Ovary (tissue), 9 donors: ENCODE results near the gene DOHH. TPM values are rescaled to one million over a fixed set of nuclear protein-coding genes. Genes with fewer than 3 reads are reported as not detected.
A peak's percentile ranks its signal among the peaks of the same experiment; 100 is the strongest.

ENCODE experiments used
- DNase-seq, 5 donors: peaks; one replicate each; pipeline ENCODE4 v3.0.0-alpha.2; 2019 to 2020
- H3K27ac ChIP-seq, 2 donors: fragments of 200-600 bp; one replicate each; pipeline versions ENCODE4 v1.5.1 to v1.8.0; 2019 to 2022
- H3K27me3 ChIP-seq: fragments of 200-600 bp; one replicate; pipeline ENCODE4 v1.8.0; 2022
- H3K36me3 ChIP-seq: fragments of 200-600 bp; sonication (generic); one replicate; pipeline ENCODE4 v1.5.1; 2019
- H3K4me1 ChIP-seq: one replicate; pipeline ENCODE4 v1.8.1; 2013; ENCODE audit warnings: mild to moderate bottlenecking, moderate library complexity; ENCODE audit not compliant: insufficient read depth
- H3K4me3 ChIP-seq: fragments of 200-600 bp; sonication (generic); one replicate; pipeline ENCODE4 v1.5.1; 2017
- H3K9me3 ChIP-seq, 2 donors: fragments of 200-600 bp in 1 of 2; sonication (generic) in 1 of 2; one replicate each; pipeline versions ENCODE4 v1.5.1 to v1.8.1; 2013 to 2019; ENCODE audit warnings: mild to moderate bottlenecking in 1 of 2, moderate library complexity in 1 of 2
- CTCF ChIP-seq, 3 donors: fragments of 450-650 bp in 2 of 3; fragments of 200-600 bp in 1 of 3; IDR thresholded peaks; one replicate each; pipeline versions ENCODE4 v1.5.1 to v1.8.0; 2016 to 2022; ENCODE audit warnings: antibody characterized with exemption in 3 of 3, mild to moderate bottlenecking in 1 of 3
- EP300 ChIP-seq: sonication (generic); formaldehyde crosslinking; IDR thresholded peaks from one replicate; pipeline ENCODE4 v1.6.1; 2017; ENCODE audit warnings: antibody characterized with exemption
- POLR2A ChIP-seq: fragments of 450-650 bp; IDR thresholded peaks from one replicate; pipeline ENCODE4 v1.6.1; 2017; ENCODE audit warnings: antibody characterized with exemption, mild to moderate bottlenecking, moderate library complexity
- WGBS, 3 donors: extraction: QIAGEN DNeasy Blood & Tissue Kit in 1 of 3; methylation state at CpG; one replicate each; pipeline versions ENCODE4 v1.1.5 to v1.1.7; 2013 to 2017; 5-methylcytosine and 5-hydroxymethylcytosine counted together
- intact Hi-C, 4 donors: fragments of 100-400 bp; cut with DNase I; formaldehyde crosslinking; loops; one replicate each; pipeline versions ENCODE4 v1.11.0 to v1.15.1; 2022 to 2023
- polyA plus RNA-seq, 2 donors: library from polyadenylated mRNA; stranded (reverse); fragments of 200-250 nt in 1 of 2; fragments of 350-450 nt in 1 of 2; fragmentation: Illumina TruSeq in 1 of 2; extraction: RNeasy Lipid Tissue Mini Kit (QIAGEN cat#74804) in 1 of 2; gene quantifications; one replicate each; pipeline ENCODE4 v1.2.3, GENCODE V29; 2013 to 2014
- total RNA-seq, 7 donors: library from RNA; depleted of rRNA in 2 of 7; stranded (reverse); fragments of >200 nt in 2 of 7; fragmentation: NEBNext Ultra II Directional in 3 of 7; extraction: Animal tissue kit (Norgen Biotek cat#: 25700) in 3 of 7; gene quantifications; one replicate each; pipeline versions ENCODE4 v1.1.0 to v1.2.4, GENCODE V29; 2016 to 2023
- donor health status: DM: no; HTN: no; CAD: no; lungs with moderate emphysema.
- donor health status: DM: no; HTN: no; CAD: no.
- donor health status: Bipolar disorder and iron deficiency.
- donor health status: DM: yes; HTN: yes; CAD: no.
- donor health status: DM: no; HTN: no; CAD: no.
- donor health status: DM: yes; HTN: yes; CAD: no.

Gene DOHH
- total and polyA plus RNA-seq, 9 donors, result 7.1 to 14.5 (median 8.5) TPM; not detected in 1

GRCh38 chr19:3499738-3500428 lies 591 bp downstream of the DOHH start:
- intact Hi-C loops, result no loop called here
- peak overlapping the region; percentile 82 to 91 for H3K27ac ChIP-seq
- TF ChIP-seq CTCF (IDR thresholded peaks at IDR 0.05) (no peak), EP300 (no peak), POLR2A (no peak)
- H3K27me3 ChIP-seq, result no peaks in the 10 kb centered on the region
- 18 to 23% (median 18%) methylated on average over 18 of the region's 18 CpGs for WGBS, 3 donors
- H3K4me3 ChIP-seq, result peak overlapping the region; percentile 83
- no peaks in the 10 kb centered on the region for H3K9me3 ChIP-seq
- H3K4me1 ChIP-seq, result peaks cover 4% of the 10 kb centered on the region
- no peak for DNase-seq
- H3K36me3 ChIP-seq, result no peaks in the 10 kb centered on the region

GRCh38 chr19:3497757-3498520 lies 2.5 kb downstream of the DOHH start:
- H3K36me3 ChIP-seq, result no peaks in the 10 kb centered on the region
- H3K27me3 ChIP-seq, result no peaks in the 10 kb centered on the region
- 91 to 95% (median 94%) methylated on average over 5 of the region's 5 CpGs for WGBS, 3 donors
- intact Hi-C loops, result no loop called here
- no peak overlapping the region for H3K4me3 ChIP-seq
- peaks cover 4% of the 10 kb centered on the region for H3K4me1 ChIP-seq
- H3K27ac ChIP-seq, result no peak overlapping the region
- no peaks in the 10 kb centered on the region for H3K9me3 ChIP-seq
- DNase-seq, result no peak
- no peak for TF ChIP-seq CTCF (IDR thresholded peaks at IDR 0.05)
- TF ChIP-seq EP300, result no peak
- TF ChIP-seq POLR2A, result no peak

GRCh38 chr19:3496392-3497273 lies 3.8 kb downstream of the DOHH start:
- no peaks in the 10 kb centered on the region for H3K36me3 ChIP-seq
- H3K4me3 ChIP-seq, result no peak overlapping the region
- no peaks in the 10 kb centered on the region for H3K27me3 ChIP-seq
- no peak for TF ChIP-seq EP300
- TF ChIP-seq POLR2A, result no peak
- TF ChIP-seq CTCF (IDR thresholded peaks at IDR 0.05), result no peak
- WGBS, 3 donors, result 93 to 96% (median 94%) methylated on average over 32 of the region's 32 CpGs
- peaks cover 4% of the 10 kb centered on the region for H3K4me1 ChIP-seq
- intact Hi-C loops, result no loop called here
- DNase-seq, result no peak
- no peaks in the 10 kb centered on the region for H3K9me3 ChIP-seq
- H3K27ac ChIP-seq, result no peak overlapping the region

GRCh38 chr19:3494559-3494958 lies 5.9 kb downstream of the DOHH start:
- DNase-seq, result no peak
- no peaks in the 10 kb centered on the region for H3K27me3 ChIP-seq
- H3K9me3 ChIP-seq, result no peaks in the 10 kb centered on the region
- 87 to 91% (median 87%) methylated on average over 18 of the region's 18 CpGs for WGBS, 3 donors
- no peak for TF ChIP-seq EP300
- no peak for TF ChIP-seq POLR2A
- TF ChIP-seq CTCF (IDR thresholded peaks at IDR 0.05), result no peak
- no peaks in the 10 kb centered on the region for H3K36me3 ChIP-seq
- H3K4me3 ChIP-seq, result no peak overlapping the region
- no peaks in the 10 kb centered on the region for H3K4me1 ChIP-seq
- H3K27ac ChIP-seq, result no peak overlapping the region
- intact Hi-C loops, result no loop called here
